Nephron progenitor cell (in vitro differentiated cells): Measurements from ENCODE around the gene IRF7.

Experiments used
- DNase-seq: peaks from one replicate; pipeline ENCODE4 v3.0.0; 2021
- H3K27ac Mint-ChIP-seq: 2 replicates; pipeline ENCODE4 v1.8.0; 2021; ENCODE audit warnings: mild to moderate bottlenecking, moderate library complexity, mixed read lengths
- H3K27me3 Mint-ChIP-seq: 2 replicates; pipeline ENCODE4 v1.8.0; 2021; ENCODE audit warnings: mild to moderate bottlenecking, low read depth, mixed read lengths; ENCODE audit not compliant: poor library complexity
- H3K36me3 Mint-ChIP-seq: 2 replicates; pipeline ENCODE4 v1.8.0; 2021; ENCODE audit warnings: low read depth, mixed read lengths
- H3K4me1 Mint-ChIP-seq: 2 replicates; pipeline ENCODE4 v1.8.0; 2021; ENCODE audit warnings: mixed read lengths
- H3K4me3 Mint-ChIP-seq: 2 replicates; pipeline ENCODE4 v1.8.0; 2021; ENCODE audit warnings: mild to moderate bottlenecking, moderate library complexity, mixed read lengths
- H3K9me3 Mint-ChIP-seq: 2 replicates; pipeline ENCODE4 v1.8.0; 2021; ENCODE audit warnings: mild to moderate bottlenecking, moderate library complexity, mixed read lengths
- TF ChIP-seq, protein P1 (sequence below): fragments of 200-600 bp; sonication (generic); IDR thresholded peaks from 2 replicates; pipeline ENCODE4 v1.5.0; 2021; ENCODE audit warnings: antibody characterized with exemption

The IRF7 gene

DNA sequence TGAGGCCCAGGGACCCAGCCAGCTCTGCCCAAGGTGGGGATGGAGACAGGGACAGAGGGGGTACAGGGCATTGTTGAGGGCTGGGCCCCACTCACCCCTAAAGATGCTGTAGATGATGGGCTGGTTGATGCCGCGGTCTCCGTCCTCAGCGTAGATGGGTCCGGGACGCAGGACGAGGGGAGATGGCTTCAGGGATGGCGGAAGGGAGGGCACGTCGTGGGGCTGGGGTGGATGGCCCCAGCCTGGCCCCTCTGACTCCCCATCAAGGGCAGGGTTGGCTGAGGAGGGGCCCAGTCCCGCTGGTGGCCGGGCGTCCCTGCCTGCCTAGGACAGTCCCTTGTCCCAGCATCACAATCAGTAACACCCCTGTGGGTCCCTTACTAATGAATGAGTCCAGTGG lies 4.5 kb upstream of the IRF7 start:
- no peaks in the 10 kb centered on the region for H3K27me3 Mint-ChIP-seq
- H3K27ac Mint-ChIP-seq, result no peak overlapping the region
- TF ChIP-seq, protein P1, sequence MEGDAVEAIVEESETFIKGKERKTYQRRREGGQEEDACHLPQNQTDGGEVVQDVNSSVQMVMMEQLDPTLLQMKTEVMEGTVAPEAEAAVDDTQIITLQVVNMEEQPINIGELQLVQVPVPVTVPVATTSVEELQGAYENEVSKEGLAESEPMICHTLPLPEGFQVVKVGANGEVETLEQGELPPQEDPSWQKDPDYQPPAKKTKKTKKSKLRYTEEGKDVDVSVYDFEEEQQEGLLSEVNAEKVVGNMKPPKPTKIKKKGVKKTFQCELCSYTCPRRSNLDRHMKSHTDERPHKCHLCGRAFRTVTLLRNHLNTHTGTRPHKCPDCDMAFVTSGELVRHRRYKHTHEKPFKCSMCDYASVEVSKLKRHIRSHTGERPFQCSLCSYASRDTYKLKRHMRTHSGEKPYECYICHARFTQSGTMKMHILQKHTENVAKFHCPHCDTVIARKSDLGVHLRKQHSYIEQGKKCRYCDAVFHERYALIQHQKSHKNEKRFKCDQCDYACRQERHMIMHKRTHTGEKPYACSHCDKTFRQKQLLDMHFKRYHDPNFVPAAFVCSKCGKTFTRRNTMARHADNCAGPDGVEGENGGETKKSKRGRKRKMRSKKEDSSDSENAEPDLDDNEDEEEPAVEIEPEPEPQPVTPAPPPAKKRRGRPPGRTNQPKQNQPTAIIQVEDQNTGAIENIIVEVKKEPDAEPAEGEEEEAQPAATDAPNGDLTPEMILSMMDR, result no peak
- DNase-seq, result no peak
- H3K4me3 Mint-ChIP-seq, result no peak overlapping the region
- H3K4me1 Mint-ChIP-seq, result peaks cover 35% of the 10 kb centered on the region
- H3K9me3 Mint-ChIP-seq, result no peaks in the 10 kb centered on the region
- no peaks in the 10 kb centered on the region for H3K36me3 Mint-ChIP-seq

DNA sequence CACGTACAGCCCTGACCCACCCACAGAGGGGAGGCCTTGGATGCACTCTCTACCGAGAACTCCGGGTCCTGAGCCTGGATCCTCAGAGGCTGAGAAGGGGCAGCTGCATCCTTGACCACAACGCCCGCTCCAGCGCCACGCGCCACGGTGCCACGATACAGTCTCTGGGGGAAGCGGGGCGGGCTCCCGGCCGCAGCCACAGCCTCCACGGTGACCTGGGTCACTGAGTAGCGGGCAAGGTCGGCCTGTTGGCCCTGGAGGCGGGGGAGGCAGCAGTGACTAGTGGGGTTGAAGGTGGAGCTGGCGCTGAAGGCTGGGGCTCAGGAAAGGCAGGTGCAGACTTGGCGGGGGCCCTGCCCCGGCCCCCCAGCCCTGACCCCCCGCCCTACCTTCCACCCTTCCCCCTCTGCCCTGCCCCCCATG lies 3.9 kb upstream of the IRF7 start:
- H3K4me3 Mint-ChIP-seq, result no peak overlapping the region
- no peaks in the 10 kb centered on the region for H3K9me3 Mint-ChIP-seq
- no peak for DNase-seq
- TF ChIP-seq, protein P1, result no peak
- H3K27ac Mint-ChIP-seq, result no peak overlapping the region
- peaks cover 29% of the 10 kb centered on the region for H3K4me1 Mint-ChIP-seq
- H3K36me3 Mint-ChIP-seq, result no peaks in the 10 kb centered on the region
- H3K27me3 Mint-ChIP-seq, result no peaks in the 10 kb centered on the region

DNA sequence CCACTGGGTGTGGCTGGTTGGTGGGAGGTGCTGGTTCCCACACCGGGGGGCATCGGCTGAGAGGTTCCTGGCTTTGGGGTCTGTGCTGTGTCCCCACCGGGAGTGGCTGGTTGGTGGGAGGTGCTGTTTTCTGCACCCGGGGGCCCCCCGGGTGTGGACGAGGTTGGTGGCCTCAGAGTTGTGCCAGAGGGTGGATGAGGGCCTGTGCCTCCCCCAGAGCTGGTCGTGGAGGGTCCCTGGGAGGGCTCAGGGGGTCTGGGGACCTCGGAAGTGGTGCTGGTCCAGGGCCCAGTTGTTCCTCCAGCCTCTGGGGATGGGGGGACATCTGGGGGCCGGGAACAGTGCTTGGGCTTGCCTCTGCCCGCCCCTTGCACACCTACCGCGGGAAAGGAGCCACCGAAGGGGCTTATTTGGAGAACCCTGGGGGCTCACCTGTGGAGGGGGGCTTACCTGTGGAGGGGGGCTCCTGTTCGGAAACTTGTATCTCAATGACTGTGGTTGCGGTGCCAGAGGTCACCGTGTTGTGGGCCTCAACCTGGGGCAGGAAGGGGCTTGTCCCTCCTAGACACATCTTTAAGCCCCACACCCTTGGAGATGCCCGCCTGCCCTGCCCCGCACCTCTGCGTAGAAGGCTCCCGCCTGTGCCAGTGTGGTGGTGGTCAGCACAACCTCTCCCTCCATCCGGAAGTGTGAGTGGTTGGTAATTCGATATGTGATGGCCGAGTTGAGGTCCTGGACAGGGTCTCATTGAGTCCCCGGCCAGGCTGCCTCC lies 3.3 kb upstream of the IRF7 start:
- DNase-seq, result no peak
- no peak overlapping the region for H3K27ac Mint-ChIP-seq
- H3K36me3 Mint-ChIP-seq, result no peaks in the 10 kb centered on the region
- no peak overlapping the region for H3K4me3 Mint-ChIP-seq
- H3K27me3 Mint-ChIP-seq, result no peaks in the 10 kb centered on the region
- TF ChIP-seq, protein P1, result no peak
- peaks cover 26% of the 10 kb centered on the region for H3K4me1 Mint-ChIP-seq
- H3K9me3 Mint-ChIP-seq, result no peaks in the 10 kb centered on the region

DNA sequence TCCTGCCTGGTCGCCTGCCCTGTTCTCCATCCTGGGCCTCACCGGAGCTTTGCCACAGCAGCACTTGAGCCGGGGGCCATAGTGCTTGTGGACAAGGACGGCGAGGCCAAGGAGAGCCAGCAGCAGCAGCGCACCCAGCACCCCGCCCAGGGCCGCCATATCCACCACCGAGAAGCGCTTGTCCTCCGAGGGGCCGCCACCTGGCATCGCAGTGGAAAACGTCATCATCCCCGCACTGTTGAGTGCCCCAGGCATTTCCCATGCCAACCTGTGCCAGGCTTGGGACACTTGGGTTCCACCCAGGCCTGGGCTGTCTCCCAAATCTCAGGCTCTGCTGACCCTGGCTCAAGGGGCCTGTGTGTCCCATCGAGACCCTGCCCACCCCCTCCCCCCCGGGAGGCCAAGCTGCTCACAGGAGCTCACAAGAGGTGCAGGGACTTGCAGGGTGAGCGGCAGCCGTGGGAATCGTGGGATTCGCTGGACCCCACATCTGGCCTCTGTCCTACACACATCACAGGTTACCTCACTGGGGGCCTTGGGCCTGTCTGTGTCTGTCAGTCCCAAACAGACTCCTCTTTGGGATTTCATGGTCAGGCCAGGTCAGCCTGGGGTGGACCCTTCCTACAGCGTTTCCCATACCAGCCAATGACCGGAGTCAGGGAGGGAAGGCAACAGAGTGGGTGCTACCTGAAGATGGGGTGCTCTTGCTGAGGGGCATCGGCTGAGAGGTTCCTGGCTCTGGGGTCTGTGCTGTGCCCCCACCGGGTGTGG lies 2.3 kb upstream of the IRF7 start:
- Mint-ChIP-seq H3K27ac (no peak overlapping the region), H3K36me3 (no peaks in the 10 kb centered on the region), H3K4me1 (peaks cover 21% of the 10 kb centered on the region), H3K4me3 (no peak overlapping the region), H3K27me3 (no peaks in the 10 kb centered on the region), H3K9me3 (no peaks in the 10 kb centered on the region)
- TF ChIP-seq, protein P1, result no peak
- DNase-seq, result no peak

DNA sequence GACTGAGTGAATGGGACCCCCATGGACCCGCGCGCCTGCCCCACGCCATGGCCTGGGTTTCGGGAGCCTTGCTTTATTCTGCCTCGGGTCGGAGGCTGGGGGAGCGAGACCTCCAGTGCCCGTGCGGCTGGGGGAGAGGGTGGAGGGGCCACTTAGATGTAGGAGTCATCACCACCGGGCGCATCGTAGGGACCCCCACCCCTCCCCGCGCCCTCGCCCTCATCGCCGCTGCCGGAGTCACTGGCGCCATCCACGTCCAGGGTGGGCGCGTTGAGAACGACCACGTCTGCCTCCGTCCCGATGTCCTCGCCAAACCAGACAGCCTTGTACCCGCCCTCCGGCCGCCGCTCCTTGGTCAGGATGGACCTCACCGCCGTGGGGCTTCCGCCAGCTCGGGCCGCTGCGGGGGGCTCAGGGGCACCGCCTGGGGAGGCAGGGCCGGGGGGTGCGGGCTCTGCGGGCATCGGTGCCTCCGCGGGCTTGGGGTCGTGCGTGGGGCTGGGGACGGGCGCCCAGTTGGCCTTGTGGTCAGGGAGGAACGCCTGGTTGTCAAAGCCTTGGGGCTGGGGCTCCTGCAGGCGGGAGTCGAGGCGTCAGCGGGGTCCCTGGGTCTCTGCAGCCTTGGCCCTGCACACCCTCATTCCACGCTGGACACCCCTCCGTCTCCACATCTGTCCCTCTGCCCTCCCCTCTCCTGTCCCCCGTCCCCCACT lies 1.6 kb upstream of the IRF7 start:
- Mint-ChIP-seq H3K36me3 (peaks cover 1% of the 10 kb centered on the region), H3K27ac (no peak overlapping the region), H3K4me1 (peaks cover 27% of the 10 kb centered on the region), H3K27me3 (no peaks in the 10 kb centered on the region), H3K4me3 (no peak overlapping the region), H3K9me3 (no peaks in the 10 kb centered on the region)
- TF ChIP-seq, protein P1, result no peak
- DNase-seq, result no peak
